Effector memory CD4-positive, alpha-beta T cell (primary cell): ENCODE measurements around the gene CCL17.

ENCODE experiments used
- DNase-seq, 3 donors: peaks; one replicate each; pipeline ENCODE4 v3.0.0-alpha.2; 2020
- H3K27ac ChIP-seq: 2 replicates; pipeline ENCODE4 v1.7.0; 2013; ENCODE audit warnings: mild to moderate bottlenecking, low read length, moderate library complexity; ENCODE audit not compliant: insufficient read depth, poor library complexity, severe bottlenecking
- H3K27me3 ChIP-seq: replicated peaks from 2 replicates; pipeline ENCODE4 v1.7.0; 2013; ENCODE audit warnings: mild to moderate bottlenecking, low read length; ENCODE audit not compliant: insufficient read depth, control insufficient read depth, poor library complexity, severe bottlenecking
- H3K36me3 ChIP-seq: 2 replicates; pipeline ENCODE4 v1.7.0; 2013; ENCODE audit warnings: mild to moderate bottlenecking, low read length, moderate library complexity; ENCODE audit not compliant: control insufficient read depth, insufficient read depth
- H3K4me1 ChIP-seq: 2 replicates; pipeline ENCODE4 v1.7.0; 2013; ENCODE audit warnings: low read length, mild to moderate bottlenecking; ENCODE audit not compliant: control insufficient read depth, insufficient read depth, poor library complexity, severe bottlenecking
- H3K4me3 ChIP-seq: 2 replicates; pipeline ENCODE4 v1.7.0; 2013; ENCODE audit warnings: low read length, low read depth, mild to moderate bottlenecking; ENCODE audit not compliant: insufficient read depth, poor library complexity, severe bottlenecking
- H3K9me3 ChIP-seq: 2 replicates; pipeline ENCODE4 v1.7.0; 2013; ENCODE audit warnings: mild to moderate bottlenecking, low read length, moderate library complexity; ENCODE audit not compliant: control insufficient read depth

Gene CCL17

DNA sequence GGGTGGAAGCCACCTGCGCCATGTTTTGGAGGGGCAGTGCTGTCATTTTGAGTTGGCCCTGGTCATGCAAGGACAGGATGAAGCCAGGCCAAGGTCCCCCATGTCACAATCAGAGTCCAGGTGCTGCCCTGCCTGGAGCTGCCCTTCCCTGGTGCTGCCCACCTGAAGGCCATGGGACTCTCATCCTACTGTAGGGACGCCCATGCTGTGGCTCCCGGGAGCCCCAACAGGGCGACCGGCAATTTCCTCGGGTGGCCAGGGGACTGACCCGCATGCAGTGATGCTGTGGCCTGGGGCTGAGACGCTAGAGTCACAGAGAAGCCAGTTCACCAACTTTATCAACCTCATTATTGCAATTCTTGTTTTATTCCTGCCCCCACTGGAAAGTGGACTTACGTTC lies 8.0 kb downstream of the CCL17 start:
- Histone ChIP-seq H3K27me3 (no peaks in the 10 kb centered on the region), H3K27ac (no peak overlapping the region), H3K36me3 (no peaks in the 10 kb centered on the region), H3K9me3 (no peaks in the 10 kb centered on the region), H3K4me1 (peaks cover 7% of the 10 kb centered on the region), H3K4me3 (no peak overlapping the region)
- no peak for DNase-seq

DNA sequence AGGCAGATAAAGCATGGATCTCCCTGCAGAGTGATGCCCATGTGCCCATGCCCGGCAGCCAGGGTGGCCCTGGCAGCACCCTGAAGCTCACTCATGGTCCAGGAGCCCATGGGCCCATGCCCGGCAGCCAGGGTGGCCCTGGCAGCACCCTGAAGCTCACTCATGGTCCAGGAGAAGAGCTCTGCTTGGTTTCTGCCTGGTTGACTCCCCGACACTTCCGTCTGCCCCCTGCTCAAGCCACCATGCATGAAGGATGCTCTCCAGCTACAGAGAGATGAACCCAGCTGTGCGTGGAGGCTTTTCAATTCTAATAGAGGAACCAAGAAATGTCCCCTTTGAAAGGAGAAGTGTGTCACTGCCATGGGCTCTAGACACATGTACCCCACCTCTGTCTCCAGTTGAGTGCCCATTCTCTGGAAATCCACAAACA lies 8.7 kb downstream of the CCL17 start:
- Histone ChIP-seq H3K4me3 (no peak overlapping the region), H3K27ac (no peak overlapping the region), H3K4me1 (peaks cover 7% of the 10 kb centered on the region), H3K9me3 (no peaks in the 10 kb centered on the region), H3K36me3 (no peaks in the 10 kb centered on the region), H3K27me3 (no peaks in the 10 kb centered on the region)
- no peak for DNase-seq

DNA sequence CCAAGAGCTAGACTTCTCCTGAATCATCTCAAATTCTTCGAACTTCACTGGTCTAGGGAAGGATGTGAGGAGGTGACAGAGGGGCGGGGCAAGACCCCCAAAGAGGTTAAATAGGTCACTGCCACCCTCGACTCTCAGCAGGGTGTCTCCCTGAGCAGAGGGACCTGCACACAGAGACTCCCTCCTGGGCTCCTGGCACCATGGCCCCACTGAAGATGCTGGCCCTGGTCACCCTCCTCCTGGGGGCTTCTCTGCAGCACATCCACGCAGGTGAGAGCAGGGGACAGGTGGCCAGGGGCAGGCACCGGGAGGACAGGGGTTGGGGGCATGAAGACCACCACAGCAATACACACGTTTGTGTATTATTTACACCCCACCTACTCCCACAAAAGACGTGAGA lies 9.2 kb downstream of the CCL17 start:
- no peak for DNase-seq
- Histone ChIP-seq H3K4me1 (peaks cover 8% of the 10 kb centered on the region), H3K4me3 (no peak overlapping the region), H3K27ac (no peak overlapping the region), H3K9me3 (no peaks in the 10 kb centered on the region), H3K27me3 (no peaks in the 10 kb centered on the region), H3K36me3 (no peaks in the 10 kb centered on the region)

DNA sequence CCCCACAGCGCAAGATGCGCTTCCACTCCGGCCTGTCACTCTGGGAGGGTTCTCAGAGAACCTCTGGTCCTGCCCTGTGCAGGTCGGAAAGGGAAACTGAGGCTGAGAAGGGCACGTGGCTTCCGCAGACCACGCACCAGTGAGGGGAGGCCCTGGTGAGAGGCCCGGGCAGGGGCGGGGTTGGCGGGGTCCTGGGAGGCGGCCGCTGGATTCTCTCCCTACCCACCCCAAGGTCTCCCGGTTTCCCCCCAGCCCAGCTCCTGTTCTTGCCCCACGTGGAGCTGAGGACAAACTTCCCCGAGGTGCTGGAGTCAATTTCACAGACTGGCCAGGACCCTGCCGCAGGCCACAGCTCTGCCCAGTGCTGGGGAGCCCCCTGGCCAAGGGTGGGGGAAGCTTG lies 11.5 kb downstream of the CCL17 start:
- Histone ChIP-seq H3K4me3 (no peak overlapping the region), H3K27ac (no peak overlapping the region), H3K36me3 (no peaks in the 10 kb centered on the region), H3K27me3 (no peaks in the 10 kb centered on the region), H3K4me1 (peaks cover 13% of the 10 kb centered on the region), H3K9me3 (no peaks in the 10 kb centered on the region)
- DNase-seq: no peak

DNA sequence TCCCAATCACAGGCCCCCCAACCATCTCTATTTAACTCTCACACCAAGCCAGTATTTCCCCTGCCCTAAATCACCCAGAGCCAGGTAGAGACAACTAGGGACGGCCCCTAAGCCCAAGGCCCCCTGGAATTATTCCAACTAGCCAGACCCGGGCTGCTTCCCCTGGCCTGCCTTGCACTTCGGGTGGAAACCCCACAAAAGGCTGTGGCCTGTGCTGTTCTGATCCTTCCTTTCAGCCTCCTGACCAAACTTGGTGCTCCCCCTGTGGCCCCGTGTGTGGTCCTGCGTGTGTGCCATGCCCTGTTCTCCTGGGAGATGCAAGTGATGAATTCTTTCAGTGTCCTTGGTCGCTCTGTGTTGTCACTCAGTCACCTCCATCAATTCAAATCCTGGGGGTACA lies 14.9 kb downstream of the CCL17 start:
- Histone ChIP-seq H3K4me1 (peaks cover 13% of the 10 kb centered on the region), H3K9me3 (no peaks in the 10 kb centered on the region), H3K36me3 (no peaks in the 10 kb centered on the region), H3K27me3 (no peaks in the 10 kb centered on the region), H3K27ac (no peak overlapping the region), H3K4me3 (no peak overlapping the region)
- DNase-seq: no peak

DNA sequence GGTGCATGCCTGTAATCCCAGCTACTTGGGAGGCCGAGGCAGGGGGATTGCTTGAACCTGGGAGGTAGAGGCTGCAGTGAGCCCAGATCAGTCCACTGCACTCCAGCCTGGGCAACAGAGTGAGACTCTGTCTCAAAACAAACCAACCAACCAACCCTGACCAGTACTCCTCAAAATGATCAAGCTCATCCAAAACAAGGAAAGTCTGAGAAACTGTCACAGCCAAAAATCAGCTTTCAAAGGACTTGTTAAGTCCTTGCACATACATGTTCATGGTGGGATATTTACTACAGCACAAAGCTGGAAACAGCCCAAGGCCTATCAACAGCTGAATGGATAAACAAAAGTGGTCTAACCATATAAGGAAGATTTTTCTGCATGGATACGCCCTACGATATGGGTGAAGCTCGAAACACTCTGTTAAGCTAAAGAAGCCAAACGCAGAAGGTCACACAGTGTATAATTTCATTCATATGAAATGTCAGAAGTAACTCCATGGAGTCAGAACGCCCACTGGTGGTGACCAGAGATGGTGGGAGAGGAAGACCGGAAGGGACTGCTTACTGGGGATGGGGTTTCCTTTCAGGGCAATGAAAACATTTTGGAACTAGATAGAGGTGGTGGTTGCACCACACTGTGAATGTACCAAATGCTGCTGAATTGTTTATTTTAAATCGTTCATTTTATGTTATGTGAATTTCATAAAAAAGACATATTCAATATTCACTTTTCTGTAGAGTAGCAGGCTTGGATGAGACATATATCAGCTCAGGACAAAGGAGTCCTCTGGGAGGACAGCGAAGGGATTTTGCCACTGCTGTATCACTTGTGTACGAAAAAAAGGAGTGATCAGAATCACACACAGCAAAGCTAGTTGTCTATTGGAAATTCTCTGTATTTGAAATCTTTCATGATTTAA lies 17.7 kb downstream of the CCL17 start:
- Histone ChIP-seq H3K27ac (no peak overlapping the region), H3K27me3 (no peaks in the 10 kb centered on the region), H3K36me3 (no peaks in the 10 kb centered on the region), H3K4me3 (no peak overlapping the region), H3K9me3 (no peaks in the 10 kb centered on the region), H3K4me1 (peaks cover 6% of the 10 kb centered on the region)
- no peak for DNase-seq

DNA sequence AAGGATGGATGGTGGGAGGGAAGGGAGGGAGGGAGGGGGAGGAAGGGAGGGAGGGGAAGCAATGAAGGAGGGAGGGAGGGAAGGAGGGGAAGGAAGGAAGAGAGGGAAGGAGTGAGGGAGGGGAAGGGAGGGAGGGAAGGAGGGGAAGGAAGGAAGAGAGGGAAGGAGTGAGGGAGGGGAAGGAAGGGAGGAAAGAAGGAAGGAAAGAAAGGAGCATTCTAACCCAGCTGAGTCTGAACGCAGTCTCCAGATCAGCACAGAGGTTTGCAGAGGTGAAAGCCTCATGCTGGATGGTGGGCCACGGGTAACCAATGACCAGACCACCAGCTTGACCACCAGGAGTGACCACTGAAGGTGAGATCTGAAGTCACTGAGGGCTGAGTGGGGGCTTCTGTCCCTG lies 18.6 kb downstream of the CCL17 start:
- DNase-seq: no peak
- Histone ChIP-seq H3K27me3 (no peaks in the 10 kb centered on the region), H3K27ac (no peak overlapping the region), H3K4me1 (peaks cover 6% of the 10 kb centered on the region), H3K9me3 (no peaks in the 10 kb centered on the region), H3K36me3 (peaks cover 5% of the 10 kb centered on the region), H3K4me3 (no peak overlapping the region)

DNA sequence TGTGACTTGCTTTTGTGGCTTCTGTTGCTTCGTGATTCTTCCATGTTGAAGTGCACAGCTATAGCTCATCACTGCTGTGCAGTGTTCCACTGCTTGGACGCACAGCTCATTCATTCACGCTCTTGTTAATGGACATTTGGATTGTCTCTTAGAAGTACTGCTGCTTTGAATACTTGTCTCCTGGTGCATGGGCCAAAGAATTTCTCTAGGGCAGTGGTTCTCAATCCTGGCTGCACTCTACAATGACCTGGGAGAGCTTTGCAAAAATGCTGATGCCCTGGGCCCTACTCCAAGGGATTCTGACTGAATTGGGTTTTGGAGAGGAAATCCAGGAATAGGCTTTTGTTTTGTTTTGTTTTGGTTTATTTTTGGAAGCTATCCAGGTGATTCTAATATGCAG lies 20.0 kb downstream of the CCL17 start:
- H3K27ac ChIP-seq: no peak overlapping the region
- no peaks in the 10 kb centered on the region for H3K9me3 ChIP-seq
- no peaks in the 10 kb centered on the region for H3K4me1 ChIP-seq
- peaks cover 16% of the 10 kb centered on the region for H3K36me3 ChIP-seq
- H3K27me3 ChIP-seq: no peaks in the 10 kb centered on the region
- DNase-seq: no peak
- no peak overlapping the region for H3K4me3 ChIP-seq

DNA sequence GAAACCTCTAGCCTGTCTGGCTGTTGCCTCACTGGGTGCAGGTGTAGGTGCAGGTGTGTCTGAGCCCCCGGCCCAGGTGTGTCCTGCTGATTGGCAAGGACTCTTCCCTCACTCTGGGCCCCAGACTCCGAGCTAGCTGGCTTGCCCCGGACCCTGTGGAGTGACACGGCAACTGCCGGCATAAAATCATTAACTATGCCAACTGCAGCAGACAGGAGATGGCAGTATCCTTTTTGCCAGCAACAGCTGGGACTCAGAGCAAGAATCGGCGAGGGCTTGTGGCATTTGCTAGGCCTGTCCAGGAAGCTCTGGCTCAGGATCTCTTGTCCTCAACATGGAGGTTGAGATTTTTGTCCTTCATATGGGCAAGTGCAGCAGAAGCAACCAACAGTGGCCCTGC lies 21.8 kb downstream of the CCL17 start:
- Histone ChIP-seq H3K27ac (no peak overlapping the region), H3K4me3 (no peak overlapping the region), H3K4me1 (no peaks in the 10 kb centered on the region), H3K36me3 (peaks cover 34% of the 10 kb centered on the region), H3K27me3 (no peaks in the 10 kb centered on the region), H3K9me3 (no peaks in the 10 kb centered on the region)
- no peak for DNase-seq

DNA sequence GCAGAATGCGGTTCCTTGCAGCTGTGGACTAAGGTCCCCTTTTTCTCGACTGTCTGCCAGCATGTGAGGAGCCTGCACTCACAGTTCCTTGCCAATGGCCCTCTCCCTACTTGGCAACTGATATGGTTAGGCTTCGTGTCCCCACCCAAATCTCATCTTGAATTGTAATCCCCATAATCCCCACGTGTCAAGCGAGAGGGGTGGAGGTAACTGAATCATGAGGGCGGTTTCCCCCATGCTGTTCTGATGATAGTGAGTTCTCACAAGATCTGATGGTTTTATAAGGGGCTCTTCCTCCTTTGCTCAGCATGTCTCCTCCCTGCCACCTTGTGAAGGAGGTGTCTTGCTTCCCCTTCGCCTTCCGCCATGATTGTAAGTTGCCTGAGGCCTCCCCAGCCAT lies 22.7 kb downstream of the CCL17 start:
- DNase-seq: no peak
- Histone ChIP-seq H3K4me3 (no peak overlapping the region), H3K36me3 (peaks cover 43% of the 10 kb centered on the region), H3K4me1 (no peaks in the 10 kb centered on the region), H3K27ac (no peak overlapping the region), H3K9me3 (no peaks in the 10 kb centered on the region), H3K27me3 (no peaks in the 10 kb centered on the region)
